Measurements from ENCODE around the gene CHADL.

Gene CHADL

DNA sequence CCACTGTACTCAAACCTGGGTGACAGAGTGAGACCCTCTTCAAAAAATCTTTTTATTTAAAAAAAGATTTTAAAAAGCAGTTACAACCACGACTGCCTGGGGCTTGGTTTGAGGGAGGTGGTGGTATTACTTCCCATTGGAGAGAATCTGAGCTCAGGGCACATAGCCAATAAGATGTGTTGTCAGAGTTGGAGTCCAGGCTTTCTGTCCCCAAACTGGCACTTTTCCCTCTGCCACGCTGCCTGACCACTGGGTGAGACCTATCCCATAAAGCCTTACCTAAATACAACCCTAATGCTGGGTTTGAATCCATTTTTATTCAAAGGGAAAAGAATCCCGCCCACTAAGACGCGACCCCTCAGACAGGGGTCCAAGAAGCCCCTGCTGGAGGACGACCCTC is 11.5 kb downstream of the CHADL start:
- no peak overlapping the region for H3K4me2 ChIP-seq (ENCODE audit: low read length)

DNA sequence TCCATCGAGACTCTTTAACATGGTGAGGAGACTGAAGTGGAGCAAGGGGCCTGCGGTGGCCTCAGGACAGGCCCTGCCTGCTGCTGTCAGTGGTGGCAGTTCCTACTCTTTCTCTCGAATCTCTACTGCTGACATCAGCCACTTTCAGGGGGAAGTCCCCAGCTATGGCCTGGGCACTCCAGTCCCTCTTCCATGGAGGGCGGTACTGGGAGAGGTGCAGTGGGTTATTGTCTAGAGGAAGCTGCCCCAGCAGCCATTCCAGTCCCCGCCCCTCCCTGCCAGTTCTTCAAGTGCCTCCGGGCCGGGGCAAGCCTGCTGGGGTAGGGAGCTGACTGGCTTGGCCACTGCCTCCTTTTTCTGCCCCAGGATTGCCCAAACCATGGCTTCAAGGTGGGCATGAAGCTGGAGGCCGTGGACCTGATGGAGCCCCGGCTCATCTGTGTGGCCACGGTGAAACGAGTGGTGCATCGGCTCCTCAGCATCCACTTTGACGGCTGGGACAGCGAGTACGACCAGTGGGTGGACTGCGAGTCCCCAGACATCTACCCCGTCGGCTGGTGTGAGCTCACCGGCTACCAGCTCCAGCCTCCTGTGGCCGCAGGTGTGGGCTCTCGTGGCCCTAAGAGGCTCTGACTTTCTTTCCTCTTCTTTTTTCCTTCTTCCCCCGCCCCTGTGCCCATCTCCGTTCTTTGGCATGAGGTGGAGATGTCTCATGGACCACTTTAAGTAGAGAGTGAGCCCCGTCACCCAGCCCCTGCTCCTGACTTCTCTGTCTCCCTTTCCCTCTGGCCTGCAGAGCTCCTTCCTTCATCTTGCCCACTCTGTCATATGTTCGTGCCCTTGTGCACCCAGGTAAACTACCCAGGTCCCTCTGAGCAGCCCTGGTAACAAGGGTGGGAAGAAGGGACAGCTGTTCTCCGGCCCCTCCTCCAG is 13.7 kb downstream of the CHADL start:
- Histone ChIP-seq H3K27ac (no peak overlapping the region), H2AFZ (no peak overlapping the region), H3K79me2 (no peaks in the 10 kb centered on the region), H3K9me3 (ENCODE audit: control insufficient read depth, low read length) (no peaks in the 10 kb centered on the region), H3K36me3 (ENCODE audit: control insufficient read depth, insufficient read depth, low read length) (no peaks in the 10 kb centered on the region), H3K4me2 (ENCODE audit: low read length) (no peak overlapping the region), H3K4me3 (ENCODE audit: low read depth, low read length) (no peak overlapping the region), H3K27me3 (ENCODE audit: control insufficient read depth, insufficient read depth, low read length) (no peaks in the 10 kb centered on the region), H3K9ac (no peak overlapping the region), H3K4me1 (no peaks in the 10 kb centered on the region)
- TF ChIP-seq, protein P1, sequence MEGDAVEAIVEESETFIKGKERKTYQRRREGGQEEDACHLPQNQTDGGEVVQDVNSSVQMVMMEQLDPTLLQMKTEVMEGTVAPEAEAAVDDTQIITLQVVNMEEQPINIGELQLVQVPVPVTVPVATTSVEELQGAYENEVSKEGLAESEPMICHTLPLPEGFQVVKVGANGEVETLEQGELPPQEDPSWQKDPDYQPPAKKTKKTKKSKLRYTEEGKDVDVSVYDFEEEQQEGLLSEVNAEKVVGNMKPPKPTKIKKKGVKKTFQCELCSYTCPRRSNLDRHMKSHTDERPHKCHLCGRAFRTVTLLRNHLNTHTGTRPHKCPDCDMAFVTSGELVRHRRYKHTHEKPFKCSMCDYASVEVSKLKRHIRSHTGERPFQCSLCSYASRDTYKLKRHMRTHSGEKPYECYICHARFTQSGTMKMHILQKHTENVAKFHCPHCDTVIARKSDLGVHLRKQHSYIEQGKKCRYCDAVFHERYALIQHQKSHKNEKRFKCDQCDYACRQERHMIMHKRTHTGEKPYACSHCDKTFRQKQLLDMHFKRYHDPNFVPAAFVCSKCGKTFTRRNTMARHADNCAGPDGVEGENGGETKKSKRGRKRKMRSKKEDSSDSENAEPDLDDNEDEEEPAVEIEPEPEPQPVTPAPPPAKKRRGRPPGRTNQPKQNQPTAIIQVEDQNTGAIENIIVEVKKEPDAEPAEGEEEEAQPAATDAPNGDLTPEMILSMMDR (IDR thresholded peaks at IDR 0.05), result no peak

More for the DNA sequence above, 11.5 kb downstream of the CHADL start:
- no peak overlapping the region for H2AFZ ChIP-seq
- no peaks in the 10 kb centered on the region for H3K79me2 ChIP-seq
- H3K9me3 ChIP-seq (ENCODE audit: control insufficient read depth, low read length), result no peaks in the 10 kb centered on the region
- no peak overlapping the region for H3K9ac ChIP-seq
- no peaks in the 10 kb centered on the region for H3K36me3 ChIP-seq (ENCODE audit: control insufficient read depth, insufficient read depth, low read length)
- TF ChIP-seq, protein P1 (IDR thresholded peaks at IDR 0.05), result no peak
- H3K4me1 ChIP-seq, result no peaks in the 10 kb centered on the region
- H3K27ac ChIP-seq, result no peak overlapping the region
- H3K4me3 ChIP-seq (ENCODE audit: low read depth, low read length), result no peak overlapping the region
- no peaks in the 10 kb centered on the region for H3K27me3 ChIP-seq (ENCODE audit: control insufficient read depth, insufficient read depth, low read length)

DNA sequence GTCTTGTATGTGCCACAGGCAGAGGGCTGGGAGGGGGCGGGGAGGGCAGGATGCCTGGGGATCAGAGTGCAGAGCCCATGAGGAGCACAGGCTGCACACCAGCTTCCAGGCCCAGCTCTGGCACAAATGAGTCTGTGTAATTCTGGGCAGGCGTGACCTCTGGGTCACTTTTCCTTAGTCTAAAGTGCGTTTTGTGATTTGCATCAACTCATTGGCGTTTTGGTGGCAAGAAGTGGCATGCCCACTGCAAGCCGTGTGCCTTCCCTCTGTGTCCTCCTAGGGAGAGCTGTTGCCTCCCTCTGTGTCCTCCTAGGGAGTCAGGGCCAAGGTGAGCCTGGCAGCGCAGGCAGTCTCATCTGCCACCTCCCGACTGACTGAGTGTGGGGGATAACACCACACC is 17.2 kb downstream of the CHADL start:
- Histone ChIP-seq H3K36me3 (ENCODE audit: control insufficient read depth, insufficient read depth, low read length) (no peaks in the 10 kb centered on the region), H3K4me1 (no peaks in the 10 kb centered on the region), H3K9me3 (ENCODE audit: control insufficient read depth, low read length) (no peaks in the 10 kb centered on the region), H3K27ac (no peak overlapping the region), H2AFZ (no peak overlapping the region), H3K4me3 (ENCODE audit: low read depth, low read length) (no peak overlapping the region), H3K27me3 (ENCODE audit: control insufficient read depth, insufficient read depth, low read length) (no peaks in the 10 kb centered on the region), H3K79me2 (no peaks in the 10 kb centered on the region), H3K4me2 (ENCODE audit: low read length) (no peak overlapping the region), H3K9ac (no peak overlapping the region)
- TF ChIP-seq, protein P1 (IDR thresholded peaks at IDR 0.05), result no peak

DNA sequence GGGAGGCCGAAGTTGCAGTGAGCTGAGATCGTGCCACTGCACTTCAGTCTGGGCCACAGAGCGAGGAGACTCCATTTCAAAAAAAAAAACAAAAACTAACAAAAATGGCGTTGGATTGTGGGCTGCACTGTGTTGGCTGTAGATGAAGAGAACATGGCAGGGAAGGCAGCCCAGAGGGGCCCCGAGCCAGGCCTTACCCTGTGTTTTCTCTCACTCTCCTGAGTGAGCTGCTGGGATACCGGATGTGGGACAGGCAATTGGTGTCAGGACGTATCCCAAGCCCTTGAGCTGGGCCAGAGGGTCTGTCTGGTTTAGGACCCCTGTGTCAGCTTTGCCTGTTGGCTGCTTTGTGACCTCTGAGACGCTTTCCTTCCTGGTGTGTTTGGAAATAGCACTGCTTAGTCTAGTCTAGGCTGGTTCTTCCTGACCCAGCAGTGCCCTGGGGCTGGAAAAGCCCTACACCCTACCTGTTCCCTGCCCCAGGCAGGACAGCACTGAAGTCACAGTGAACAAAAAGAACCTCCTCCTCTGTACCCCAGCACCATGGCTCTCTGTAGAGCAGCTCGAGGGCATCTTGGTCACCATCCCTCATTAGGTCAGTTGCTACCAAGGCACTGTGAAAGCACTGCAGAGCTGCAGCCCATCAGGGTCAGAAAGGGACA is 17.8 kb downstream of the CHADL start:
- Histone ChIP-seq H3K9ac (no peak overlapping the region), H3K4me2 (ENCODE audit: low read length) (no peak overlapping the region), H2AFZ (no peak overlapping the region), H3K27me3 (ENCODE audit: control insufficient read depth, insufficient read depth, low read length) (no peaks in the 10 kb centered on the region), H3K4me3 (ENCODE audit: low read depth, low read length) (no peak overlapping the region), H3K36me3 (ENCODE audit: control insufficient read depth, insufficient read depth, low read length) (no peaks in the 10 kb centered on the region), H3K4me1 (no peaks in the 10 kb centered on the region), H3K9me3 (ENCODE audit: control insufficient read depth, low read length) (no peaks in the 10 kb centered on the region), H3K79me2 (no peaks in the 10 kb centered on the region), H3K27ac (no peak overlapping the region)
- TF ChIP-seq, protein P1 (IDR thresholded peaks at IDR 0.05), result no peak
